A549 treated with dexamethasone at 1 μM for 4 hours (cell line): ENCODE results near the gene CDK2. TPM values are rescaled to one million over a fixed set of nuclear protein-coding genes. Genes with fewer than 3 reads are reported as not detected.

Experiments
- total RNA-seq: library from RNA; stranded (reverse); fragments of 200-300 nt; extraction: Qiagen RNA extraction; gene quantifications from 5 replicates; pipeline ENCODE4 v1.2.3, GENCODE V29; 2022

CDK2 gene
- total RNA-seq = 47.2 to 60.1 TPM (median 52.4 TPM) in 5 replicates

DNA sequence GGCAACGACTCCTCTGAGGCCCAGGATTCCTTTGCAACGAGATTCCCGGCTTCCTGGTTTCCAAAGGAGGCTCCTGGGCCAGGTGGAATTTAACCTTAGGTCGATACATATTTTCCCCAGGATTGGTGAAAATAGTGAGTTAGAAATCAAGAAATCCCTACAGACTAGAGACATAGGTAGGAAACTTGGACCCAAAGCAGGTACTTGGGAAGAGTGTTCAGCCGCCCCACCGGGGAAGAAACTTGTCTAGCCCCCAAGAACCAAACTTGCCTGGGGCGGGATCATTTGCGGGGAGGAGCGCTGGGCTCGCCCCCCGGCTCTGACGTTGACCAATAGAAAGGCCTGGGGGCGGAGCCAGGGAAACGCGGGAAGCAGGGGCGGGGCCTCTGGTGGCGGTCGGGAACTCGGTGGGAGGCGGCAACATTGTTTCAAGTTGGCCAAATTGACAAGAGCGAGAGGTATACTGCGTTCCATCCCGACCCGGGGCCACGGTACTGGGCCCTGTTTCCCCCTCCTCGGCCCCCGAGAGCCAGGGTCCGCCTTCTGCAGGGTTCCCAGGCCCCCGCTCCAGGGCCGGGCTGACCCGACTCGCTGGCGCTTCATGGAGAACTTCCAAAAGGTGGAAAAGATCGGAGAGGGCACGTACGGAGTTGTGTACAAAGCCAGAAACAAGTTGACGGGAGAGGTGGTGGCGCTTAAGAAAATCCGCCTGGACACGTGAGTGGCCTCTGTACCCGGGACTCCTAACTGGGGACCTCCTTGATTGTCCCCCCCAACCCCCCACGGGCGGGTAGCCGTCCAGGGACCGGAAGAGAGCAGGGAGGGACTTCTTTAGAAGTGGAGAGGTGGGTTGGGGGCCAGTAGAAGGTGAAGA, at the start of gene CDK2:
Gene CDK2, plus strand, starts transcription at position 423 of the 874 bp plus-strand sequence. Its CDS starts 179 bp downstream, at position 602.

DNA sequence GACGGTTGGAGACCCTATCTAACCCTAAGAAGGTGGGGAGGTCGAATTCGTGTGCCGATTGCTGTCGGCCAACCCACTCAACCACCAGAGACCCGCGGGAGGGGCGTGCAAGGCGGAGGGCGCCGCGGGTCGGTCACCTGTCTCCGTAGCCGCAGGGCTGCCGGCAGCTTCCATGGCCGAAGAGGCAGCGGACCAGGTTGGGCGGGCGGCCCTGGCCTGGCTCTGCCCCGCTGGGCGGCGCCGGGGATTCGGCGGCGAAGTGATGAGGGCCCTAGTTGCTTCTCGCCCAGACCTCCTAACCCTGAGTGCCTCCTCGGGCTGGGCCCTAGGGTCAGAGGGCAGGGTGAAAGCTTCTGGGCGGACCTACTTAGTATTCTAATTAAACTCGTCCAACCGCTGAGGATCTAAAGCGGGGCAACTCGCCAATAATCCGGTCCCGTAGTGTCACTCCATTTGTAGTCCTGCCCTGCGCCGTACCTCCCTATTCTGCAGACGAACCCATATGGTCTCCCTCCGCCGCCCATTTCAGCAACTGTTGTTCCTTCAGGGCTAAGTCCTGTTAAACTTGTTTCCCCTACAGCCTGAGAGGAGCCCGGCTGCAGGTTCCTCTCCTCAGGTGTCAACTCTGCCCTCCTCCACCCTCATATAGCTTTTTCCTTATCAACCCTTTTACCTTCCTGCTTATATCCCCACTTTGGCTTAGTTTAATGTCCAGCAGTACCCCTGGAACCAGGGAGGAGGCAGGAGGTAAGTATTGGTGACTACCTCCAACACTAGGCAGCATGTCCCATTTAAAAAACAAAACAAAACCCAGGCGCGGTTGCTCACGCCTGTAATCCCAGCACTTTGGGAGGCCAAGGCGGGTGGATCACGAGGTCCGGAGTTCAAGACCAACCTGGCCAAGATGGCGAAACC, 38.8 kb upstream of the CDK2 start, which contains the start of gene PYM1:
Gene PYM1, minus strand, starts transcription at position 307 of the 915 bp plus-strand sequence. Its CDS starts 133 bp downstream, at position 174.

DNA sequence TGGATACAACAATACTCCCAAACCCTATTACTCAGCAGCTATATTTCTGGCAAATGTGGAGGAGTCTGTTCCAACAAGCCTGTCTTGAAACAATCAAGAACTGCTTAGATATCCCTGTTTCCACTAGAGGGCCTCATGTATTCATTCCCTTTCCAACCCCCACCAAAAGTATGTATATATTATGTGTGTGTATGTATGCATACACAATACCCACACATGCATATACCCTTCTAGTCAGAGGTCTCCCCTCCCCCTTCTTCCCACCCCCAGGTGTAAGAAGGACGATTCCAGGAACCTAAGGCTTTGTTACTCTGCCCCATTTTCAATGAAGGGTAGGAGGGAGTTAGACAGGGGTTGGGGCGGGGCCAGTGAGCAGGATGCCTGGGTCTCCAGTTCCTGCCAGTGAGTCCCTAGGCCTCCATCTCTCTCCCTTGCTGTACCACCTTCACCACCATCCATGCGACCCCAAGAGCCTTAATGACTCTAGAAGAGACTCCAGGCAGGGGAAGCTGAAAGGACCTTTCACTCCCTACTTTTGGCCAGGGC, 35.8 kb upstream of the CDK2 start, which contains the start of gene DGKA:
Gene DGKA, plus strand, starts transcription at position 392 of the 546 bp plus-strand sequence. CDS start 5,342 bp downstream, outside the sequence.

GRCh38 chr12:55965941-55966407, 656 bp upstream of the CDK2 start, which contains the start of gene PMEL:
PMEL (minus strand) TSS chr12:55966042; CDS start chr12:55966011, 31 bp downstream.

GRCh38 chr12:55973599-55974307, 7.1 kb downstream of the CDK2 start, which contains the start of gene RAB5B:
RAB5B (plus strand) TSS chr12:55974078; CDS start chr12:55986961, 12,883 bp downstream.

DNA sequence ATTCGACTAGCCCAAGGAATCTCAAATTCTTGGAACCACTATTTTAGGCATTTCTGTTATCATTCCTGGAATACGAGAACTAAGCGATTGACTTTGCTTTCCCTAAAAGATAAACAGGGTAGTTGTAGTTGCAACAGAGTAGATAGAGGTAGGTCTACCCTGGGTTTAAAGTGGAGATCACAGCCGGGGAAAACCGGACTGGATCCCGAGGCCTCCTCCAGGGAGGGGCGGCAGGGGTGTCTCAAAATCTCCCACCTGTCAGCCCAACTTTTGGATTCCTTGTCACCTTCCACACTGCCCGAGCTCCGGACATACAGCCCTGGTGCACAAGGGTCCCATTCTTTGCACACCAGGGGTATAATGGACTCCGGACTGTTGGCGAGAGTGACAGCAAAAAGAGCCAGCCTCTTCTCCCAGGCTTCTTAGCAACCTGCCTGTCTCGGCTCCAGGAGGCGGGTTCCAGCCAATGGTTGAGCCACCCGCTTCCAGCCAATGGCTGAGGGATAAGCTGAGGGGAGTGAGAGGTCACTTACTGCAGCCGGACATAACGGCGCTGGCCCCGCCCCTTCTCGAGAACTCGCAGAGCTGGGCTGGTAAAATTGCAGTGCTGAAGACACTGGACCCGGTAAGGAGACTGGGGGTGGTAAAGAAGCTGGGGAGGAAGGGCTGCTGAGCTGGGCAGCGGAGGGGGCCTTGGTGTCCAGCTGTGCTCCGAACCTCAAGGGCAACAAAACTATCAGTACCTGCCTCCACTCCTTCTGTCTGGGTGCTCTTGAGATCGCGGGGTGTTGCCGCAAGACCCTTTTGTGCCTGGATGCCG, 30.3 kb downstream of the CDK2 start, which contains the start of gene SUOX:
Gene SUOX, plus strand, starts transcription at position 562 of the 820 bp plus-strand sequence. CDS start 4,946 bp downstream, outside the sequence.

DNA sequence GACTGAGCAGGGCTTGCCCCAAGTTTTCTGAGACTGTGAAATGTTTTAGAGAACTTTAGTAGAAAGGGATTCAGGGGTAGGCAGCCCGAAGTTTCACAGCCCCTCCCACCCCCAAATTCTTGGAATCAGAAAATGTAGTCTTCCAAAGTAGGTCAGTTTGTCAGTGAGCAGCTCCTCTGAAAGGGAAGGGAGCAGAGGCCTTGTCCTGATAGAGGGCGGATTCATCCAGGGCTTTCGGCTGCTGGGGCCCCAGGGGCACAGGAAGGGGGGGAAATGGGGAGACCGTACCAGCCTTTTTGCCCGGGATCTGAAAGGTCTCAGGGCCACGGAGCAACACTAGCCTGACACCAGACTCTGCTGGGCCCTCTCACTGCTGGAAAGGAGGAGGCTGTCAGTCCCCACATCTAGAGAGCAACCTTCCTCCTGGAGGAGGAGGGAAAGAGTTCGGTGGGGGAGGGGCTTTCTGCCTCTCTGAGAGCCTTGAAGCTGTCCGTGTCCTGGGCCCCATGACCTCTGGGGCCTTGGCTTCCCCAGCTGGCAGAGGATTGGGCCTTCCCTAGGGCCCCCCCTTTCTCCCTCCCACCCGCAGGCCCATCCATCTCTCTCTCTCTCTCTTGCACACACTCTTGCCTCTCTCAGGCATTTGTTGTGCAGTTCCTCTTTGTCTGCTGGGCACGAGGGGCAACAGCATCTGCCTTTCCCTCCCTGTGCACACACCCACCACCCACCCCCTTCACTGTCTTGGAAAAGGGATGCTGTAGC, 54.0 kb downstream of the CDK2 start, which contains the start of gene IKZF4:
Gene IKZF4, plus strand, starts transcription at position 621 of the 762 bp plus-strand sequence. CDS start 451 bp downstream, outside the sequence.

Other genes starting within 250 kb of the CDK2 start
- gene RDH5, start 246.4 kb upstream of the CDK2 start, total RNA-seq = 2.1 to 2.8 TPM (median 2.4 TPM) in 5 replicates
- gene CD63, start 237.8 kb upstream of the CDK2 start, total RNA-seq = 655 to 723 TPM (median 684 TPM) in 5 replicates
- 2.3 to 4.4 TPM (median 3.9 TPM) in 5 replicates for gene GDF11, start 223.7 kb upstream of the CDK2 start, total RNA-seq
- 84.0 to 146 TPM (median 85.8 TPM) in 5 replicates for gene SARNP, start 149.1 kb upstream of the CDK2 start, total RNA-seq
- gene ORMDL2, start 148.8 kb upstream of the CDK2 start, total RNA-seq = 79.6 to 103 TPM (median 94.6 TPM) in 5 replicates
- 20.7 to 28.0 TPM (median 25.9 TPM) in 5 replicates for gene DNAJC14, start 137.2 kb upstream of the CDK2 start, total RNA-seq
- gene MMP19, start 123.9 kb upstream of the CDK2 start, total RNA-seq = 0.29 to 0.45 TPM (median 0.32 TPM) in 5 replicates
- 38.8 to 45.9 TPM (median 41.1 TPM) in 5 replicates for gene PYM1, start 38.9 kb upstream of the CDK2 start, total RNA-seq
- gene DGKA, start 35.7 kb upstream of the CDK2 start, total RNA-seq = 16.0 to 20.2 TPM (median 19.4 TPM) in 5 replicates
- 0.53 to 1.1 TPM (median 0.67 TPM) in 5 replicates for gene PMEL, start 788 bp upstream of the CDK2 start, total RNA-seq
- 28.1 to 38.0 TPM (median 35.9 TPM) in 5 replicates for gene RAB5B, start 7.2 kb downstream of the CDK2 start, total RNA-seq
- gene SUOX, start 30.4 kb downstream of the CDK2 start, total RNA-seq = 7.2 to 9.5 TPM (median 8.0 TPM) in 5 replicates
- gene IKZF4, start 54.2 kb downstream of the CDK2 start, total RNA-seq = 2.3 to 2.9 TPM (median 2.8 TPM) in 5 replicates
- 569 to 686 TPM (median 600 TPM) in 5 replicates for gene RPS26, start 75.1 kb downstream of the CDK2 start, total RNA-seq
- gene ERBB3, start 113.3 kb downstream of the CDK2 start, total RNA-seq = 1.1 to 1.7 TPM (median 1.3 TPM) in 5 replicates
- 310 to 332 TPM (median 329 TPM) in 5 replicates for gene PA2G4, start 137.7 kb downstream of the CDK2 start, total RNA-seq
- 5,372 to 6,304 TPM (median 5,793 TPM) in 5 replicates for gene RPL41, start 149.8 kb downstream of the CDK2 start, total RNA-seq
- gene ZC3H10, start 151.4 kb downstream of the CDK2 start, total RNA-seq = 2.5 to 3.5 TPM (median 3.1 TPM) in 5 replicates
- gene ESYT1, start 161.4 kb downstream of the CDK2 start, total RNA-seq = 56.5 to 75.8 TPM (median 72.7 TPM) in 5 replicates
- gene MYL6B, start 185.8 kb downstream of the CDK2 start, total RNA-seq = 68.1 to 83.2 TPM (median 73.8 TPM) in 5 replicates
- 2,040 to 3,443 TPM (median 2,154 TPM) in 5 replicates for gene MYL6, start 191.5 kb downstream of the CDK2 start, total RNA-seq
- gene SMARCC2, start 222.7 kb downstream of the CDK2 start, total RNA-seq = 22.5 to 42.3 TPM (median 39.4 TPM) in 5 replicates